ENCODE results near the gene ARL16. TPM values are rescaled to one million over a fixed set of nuclear protein-coding genes. Genes with fewer than 3 reads are reported as not detected.

Gene ARL16
- total and polyA plus RNA-seq, 2 of the 4 experiments (the other 2 are of a cell fraction), result 51.1 to 77.9 TPM

DNA sequence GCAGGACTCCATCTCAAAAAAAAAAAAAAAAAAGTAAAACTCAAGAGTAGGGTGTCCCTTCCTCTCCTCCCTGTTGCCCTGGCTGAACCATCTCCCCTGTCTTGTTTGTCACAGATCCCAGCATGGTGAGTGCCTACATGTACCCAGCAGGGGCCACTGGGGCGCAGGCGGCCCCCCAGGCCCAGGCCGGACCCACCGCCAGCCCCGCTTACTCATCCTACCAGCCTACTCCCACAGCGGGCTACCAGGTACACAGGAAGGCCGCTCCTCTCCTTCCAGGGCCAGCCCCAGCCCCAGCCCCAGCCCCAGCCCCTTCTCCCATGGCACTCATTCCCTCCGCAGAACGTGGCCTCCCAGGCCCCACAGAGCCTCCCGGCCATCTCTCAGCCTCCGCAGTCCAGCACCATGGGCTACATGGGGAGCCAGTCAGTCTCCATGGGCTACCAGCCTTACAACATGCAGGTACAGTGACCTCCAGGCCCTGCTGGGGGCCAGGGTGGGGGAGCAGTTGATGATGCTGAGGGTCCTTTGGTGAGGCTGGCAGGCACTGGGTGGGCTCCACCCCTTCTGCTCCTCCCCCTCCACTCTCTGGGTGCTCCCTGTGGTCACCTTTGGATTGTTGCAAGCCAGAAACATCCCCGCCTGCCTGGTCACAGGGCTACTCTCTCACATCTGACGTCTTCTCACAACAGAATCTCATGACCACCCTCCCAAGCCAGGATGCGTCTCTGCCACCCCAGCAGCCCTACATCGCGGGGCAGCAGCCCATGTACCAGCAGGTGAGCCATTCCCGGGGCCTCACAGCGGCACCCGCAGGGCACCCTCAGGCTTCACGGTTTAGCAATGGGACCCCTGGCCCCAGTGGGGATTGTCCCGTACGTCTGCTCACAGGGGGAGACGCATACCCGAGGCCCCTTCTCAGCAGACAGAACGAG lies 17.0 kb upstream of the ARL16 start:
- Histone ChIP-seq H2AFZ (replicated peaks; ENCODE audit: low read length, poor library complexity) (no peak overlapping the region), H2BK120ac (ENCODE audit: low read depth, low read length) (no peak overlapping the region), H3K79me1 (ENCODE audit: low read depth in 1 of 2, low read length in 2 of 2) (peaks cover 15 to 65% of the 10 kb centered on the region in 2 experiments), H3K36me3 (ENCODE audit: control insufficient read depth, insufficient read depth, low read length) (peaks cover 47% of the 10 kb centered on the region), H3K4ac (ENCODE audit: low read depth, low read length) (no peak overlapping the region), H2BK15ac (ENCODE audit: low read depth, low read length) (no peak overlapping the region), H4K8ac (ENCODE audit: low read depth in 2 of 2, low read length in 2 of 2) (no peak overlapping the region), H4K20me1 (ENCODE audit: insufficient read depth, low read length) (peaks cover 55% of the 10 kb centered on the region), H2AK9ac (replicated peaks; ENCODE audit: low read depth, low read length, poor library complexity) (no peak overlapping the region), H3K9me1 (ENCODE audit: insufficient read depth, low read length) (no peaks in the 10 kb centered on the region), H3K4me1 (ENCODE audit: control insufficient read depth, insufficient read depth, low read length) (peaks cover 7% of the 10 kb centered on the region), H4K5ac (ENCODE audit: low read depth, low read length) (no peak overlapping the region), H2AK5ac (ENCODE audit: low read depth, low read length) (no peak overlapping the region), H2BK20ac (ENCODE audit: low read depth, low read length) (no peak overlapping the region), H3K27ac (ENCODE audit: insufficient read depth, low read length) (no peak overlapping the region), H3K14ac (replicated peaks; ENCODE audit: low read depth, low read length) (no peak overlapping the region), H4K91ac (ENCODE audit: insufficient read depth, low read depth, low read length) (no peak overlapping the region), H3K4me3 (ENCODE audit: insufficient read depth, low read depth, low read length) (no peak overlapping the region), H3K27me3 (ENCODE audit: control insufficient read depth, insufficient read depth, low read length) (no peaks in the 10 kb centered on the region), H3K23ac (ENCODE audit: low read depth, low read length) (no peak overlapping the region), H3K9me3 (ENCODE audit: control insufficient read depth, insufficient read depth, low read length) (no peaks in the 10 kb centered on the region), H3K4me2 (ENCODE audit: low read depth, low read length) (no peak overlapping the region), H3K9ac (ENCODE audit: low read depth, low read length) (no peak overlapping the region), H2BK5ac (ENCODE audit: low read depth, low read length, poor library complexity, severe bottlenecking) (no peak overlapping the region), H3K56ac (ENCODE audit: extremely low read depth, insufficient read depth, low read length) (no peak overlapping the region), H3K18ac (ENCODE audit: low read depth, low read length) (no peak overlapping the region)
- 86% methylated on average over 10 of the region's 25 CpGs; no CpG with 5 or more reads in 1 of the 2 experiments for WGBS, 2 experiments (ENCODE audit: extremely low coverage in 2 of 2, insufficient read length in 1 of 2)
- intact Hi-C loops (cut with micrococcal nuclease) (no loop called here), dilution Hi-C loops (cut with HindIII; ENCODE audit: low sequenced_read_pairs, unreplicated experiment) (no loop called here), in situ Hi-C loops (cut with MboI; ENCODE audit: low sequenced_read_pairs) (no loop called here)
- no TSS peak for BruUV-seq (replicated peaks)
- CTCF ChIA-PET, result interaction anchor here (0.6 kb wide), 1 partner anchor 12 kb away, joined by 4 read pairs; no protein-coding TSS in a partner anchor
- ATAC-seq (ENCODE audit: low read depth) (no peak), DNase-seq (no peak)
- POLR2A ChIA-PET (ENCODE audit: unreplicated experiment), result no interaction called here
- TF ChIP-seq FOS (IDR thresholded peaks at IDR 0.05; ENCODE audit: low read depth, low read length) (no peak), RAD21 (IDR thresholded peaks at IDR 0.05; ENCODE audit: low read length) (no peak), ELK1 (IDR thresholded peaks at IDR 0.05; ENCODE audit: borderline replicate concordance, low read depth, low read length) (no peak), SMC3 (IDR thresholded peaks at IDR 0.05; ENCODE audit: low read depth, low read length) (no peak), MAFK (IDR thresholded peaks at IDR 0.05; ENCODE audit: low read depth, low read length) (no peak), MAZ (IDR thresholded peaks at IDR 0.05; ENCODE audit: borderline replicate concordance, low read depth, low read length) (no peak), RFX5 (IDR thresholded peaks at IDR 0.05; ENCODE audit: low read depth, low read length) (no peak), CTCF (conservative IDR thresholded peaks at IDR 0.05; ENCODE audit: low read depth, low read length) (no peak), RCOR1 (IDR thresholded peaks at IDR 0.05; ENCODE audit: insufficient replicate concordance, low read length) (no peak), CHD1 (IDR thresholded peaks at IDR 0.05; ENCODE audit: low read depth, low read length) (no peak), BHLHE40 (IDR thresholded peaks at IDR 0.05; ENCODE audit: low read depth, low read length) (no peak), POLR2A (IDR thresholded peaks at IDR 0.05; ENCODE audit: low read depth, low read length) (no peak), CEBPB (IDR thresholded peaks at IDR 0.05; ENCODE audit: low read depth, low read length) (no peak), NFE2L2 (IDR thresholded peaks at IDR 0.05; ENCODE audit: low read depth, low read length) (no peak)
- TF ChIP-seq, protein P1, sequence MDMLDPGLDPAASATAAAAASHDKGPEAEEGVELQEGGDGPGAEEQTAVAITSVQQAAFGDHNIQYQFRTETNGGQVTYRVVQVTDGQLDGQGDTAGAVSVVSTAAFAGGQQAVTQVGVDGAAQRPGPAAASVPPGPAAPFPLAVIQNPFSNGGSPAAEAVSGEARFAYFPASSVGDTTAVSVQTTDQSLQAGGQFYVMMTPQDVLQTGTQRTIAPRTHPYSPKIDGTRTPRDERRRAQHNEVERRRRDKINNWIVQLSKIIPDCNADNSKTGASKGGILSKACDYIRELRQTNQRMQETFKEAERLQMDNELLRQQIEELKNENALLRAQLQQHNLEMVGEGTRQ (IDR thresholded peaks at IDR 0.05; ENCODE audit: low read depth, low read length), result no peak

Data from IMR-90 (cell line).